NCI-H460 (cell line): Measurements from ENCODE around the gene TOPORS. TPM values are rescaled to one million over a fixed set of nuclear protein-coding genes. Genes with fewer than 3 reads are reported as not detected.
"Not testable (repeated sequence)": the region's sequence is repeated elsewhere in the genome, so short reads cannot be mapped to it uniquely, and the experiment has no call there.

ENCODE experiments used
- DNase-seq: peaks from one replicate; pipeline ENCODE4 v3.0.0-alpha.2; 2016; ENCODE audit warnings: low read depth; ENCODE audit errors: extremely low read depth
- total RNA-seq: library from RNA; depleted of rRNA; stranded (reverse); fragments of >200 nt; shearing (Covaris generic); gene quantifications from 2 replicates; pipeline ENCODE4 v1.2.3, GENCODE V29; 2014

The TOPORS gene
- total RNA-seq, 1 experiment from 2014 or later = 18.7 TPM

GRCh38 chr9:32570262-32570661, 17.9 kb upstream of the TOPORS start:
- no peak for DNase-seq

DNA sequence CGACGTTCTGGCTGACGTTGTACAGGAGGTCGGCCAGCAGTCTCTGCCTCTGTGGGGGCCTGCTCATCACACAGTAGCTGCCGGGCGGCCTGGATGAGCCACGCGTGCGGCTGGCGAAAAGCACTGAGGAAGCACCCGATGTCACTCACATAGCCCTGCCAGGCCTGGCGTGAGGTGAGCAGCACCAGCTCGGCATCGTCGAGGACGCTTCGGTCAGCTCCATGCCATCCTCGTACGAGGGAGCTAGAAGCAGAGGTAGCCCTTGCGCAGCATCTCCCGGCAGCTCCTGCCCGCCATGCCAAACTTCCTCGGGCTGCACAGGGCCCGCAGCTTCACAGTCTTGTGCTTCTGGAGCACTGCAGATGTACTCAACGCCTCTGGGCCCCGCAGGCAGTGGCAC, 14.4 kb upstream of the TOPORS start:
- no peak for DNase-seq

DNA sequence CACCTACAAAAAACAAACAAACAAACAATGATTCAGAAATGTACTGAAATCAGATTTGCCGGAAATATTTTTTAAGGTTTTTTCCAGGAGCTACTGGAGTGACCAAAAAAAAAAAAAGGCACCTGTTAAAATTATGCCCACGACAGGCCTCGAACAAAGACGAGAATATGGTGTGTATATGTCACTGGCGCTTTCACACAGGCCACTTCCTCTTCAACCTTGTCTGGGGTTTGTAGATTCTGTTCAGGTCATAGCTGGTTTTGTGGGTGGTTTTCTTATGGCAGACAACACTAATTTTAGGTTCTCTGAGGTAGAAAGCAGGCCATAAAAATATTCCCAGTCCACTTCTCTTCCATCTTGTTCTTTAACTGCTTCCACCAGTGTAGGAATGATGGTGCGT, 13.6 kb upstream of the TOPORS start:
- no peak for DNase-seq

- no peak for DNase-seq
These were observed 6.1 kb upstream of the TOPORS start for GRCh38 chr9:32558408-32558934.

GRCh38 chr9:32554591-32554990, 2.2 kb upstream of the TOPORS start:
- no peak for DNase-seq

GRCh38 chr9:32554107-32554506, 1.7 kb upstream of the TOPORS start:
- no peak for DNase-seq

DNA sequence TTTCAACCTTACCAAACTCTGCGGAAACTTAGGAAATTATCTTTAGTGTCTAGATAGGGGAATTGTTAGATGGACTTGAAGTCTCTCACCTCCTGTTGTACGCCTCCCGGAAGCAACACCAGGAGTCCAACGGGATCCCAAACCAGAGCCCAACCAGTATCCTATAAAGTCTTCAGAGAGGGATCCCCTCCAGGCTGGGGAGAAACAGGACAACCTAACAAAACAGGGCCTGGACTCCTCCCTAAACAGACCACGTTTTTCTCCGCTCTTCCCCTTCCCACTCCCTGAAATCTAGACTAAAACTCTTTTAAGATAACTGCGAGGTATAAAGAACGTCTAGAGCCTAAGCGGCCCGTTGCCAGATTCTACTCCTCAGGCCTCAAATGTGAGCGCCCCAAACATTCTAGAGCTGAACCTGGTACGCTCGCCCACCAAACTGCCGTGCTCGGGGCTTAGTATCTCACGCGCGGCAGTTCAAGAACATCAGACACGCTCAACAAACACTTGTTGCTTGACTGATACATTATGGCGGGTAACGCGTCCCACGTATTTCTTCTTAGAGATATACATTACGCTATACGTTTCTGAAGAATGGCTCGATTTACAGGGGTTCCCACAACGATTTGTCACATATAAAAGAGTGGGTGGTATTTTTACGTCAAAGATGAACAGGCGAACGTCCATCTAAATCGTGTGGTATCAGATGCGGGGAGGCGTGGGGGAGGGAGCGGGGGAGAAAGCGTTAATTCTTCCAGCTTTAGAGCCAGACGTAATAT, 922 bp downstream of the TOPORS start:
- DNase-seq = no peak

GRCh38 chr9:32550562-32551275, 1.7 kb downstream of the TOPORS start:
- peak; percentile 67 for DNase-seq

DNA sequence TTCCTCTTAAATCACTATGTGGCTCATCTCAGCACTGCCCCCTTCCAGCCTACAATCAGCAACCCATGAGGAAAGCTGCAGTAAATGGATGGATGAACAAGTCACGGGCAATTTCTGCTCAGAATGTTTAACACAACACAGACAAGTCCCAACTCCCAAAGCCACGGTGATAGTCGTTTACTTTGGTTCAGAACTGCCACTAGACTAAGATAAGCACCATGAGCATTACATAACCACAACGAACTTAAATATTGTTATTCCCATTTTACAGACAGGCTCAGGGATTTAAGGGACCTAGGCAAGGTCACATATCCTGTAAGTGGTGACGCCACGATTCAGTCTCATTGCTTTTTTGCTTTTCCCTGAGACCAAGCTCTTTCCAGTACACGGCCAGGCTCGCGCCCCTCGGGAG, 2.2 kb downstream of the TOPORS start:
- no peak for DNase-seq

- DNase-seq = not testable (repeated sequence)
These were observed 4.2 kb downstream of the TOPORS start for GRCh38 chr9:32548213-32548612.

DNA sequence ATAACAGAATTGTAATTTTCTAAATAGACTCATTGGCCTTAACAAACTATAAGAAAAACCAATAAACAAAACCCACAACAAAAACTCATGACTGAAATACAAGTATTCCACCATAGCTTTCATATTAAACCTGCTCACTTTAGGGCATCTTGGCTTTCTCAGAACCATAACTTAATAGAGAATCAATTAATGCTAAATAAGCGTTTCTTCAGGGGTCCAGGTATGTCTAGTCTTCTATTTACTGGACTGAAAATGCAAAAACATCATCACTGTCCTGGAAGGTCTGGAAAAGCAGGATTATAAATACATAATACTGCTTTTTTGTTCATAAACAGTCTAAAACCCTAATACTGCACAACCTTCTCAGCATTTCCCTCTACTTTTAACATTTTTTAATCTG, 6.5 kb downstream of the TOPORS start:
- no peak for DNase-seq

- no peak for DNase-seq
These were observed 9.3 kb downstream of the TOPORS start for GRCh38 chr9:32543047-32543446.

DNA sequence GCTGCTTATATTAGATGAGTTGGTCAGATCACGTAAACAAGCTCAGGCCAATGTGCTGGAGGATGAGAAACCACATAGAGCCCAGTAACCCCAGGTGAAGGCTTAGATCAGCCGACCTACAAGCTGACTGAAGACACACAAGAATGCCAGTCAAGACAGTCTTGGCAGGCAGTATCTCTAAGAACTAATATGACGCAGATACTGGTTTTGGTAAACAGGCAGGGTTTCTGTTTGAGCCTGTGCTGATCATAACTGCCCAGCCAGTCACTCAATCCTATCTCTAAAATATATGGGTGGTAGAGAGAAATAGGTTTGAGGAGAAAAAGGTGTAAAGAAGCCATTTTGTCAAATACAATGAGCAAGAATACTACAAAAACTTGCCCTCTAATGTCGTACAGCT, 18.6 kb downstream of the TOPORS start:
- no peak for DNase-seq

- no peak for DNase-seq
These were observed 19.1 kb downstream of the TOPORS start for GRCh38 chr9:32533336-32533735.

- no peak for DNase-seq
These were observed 25.7 kb downstream of the TOPORS start for GRCh38 chr9:32526707-32527048.

DNA sequence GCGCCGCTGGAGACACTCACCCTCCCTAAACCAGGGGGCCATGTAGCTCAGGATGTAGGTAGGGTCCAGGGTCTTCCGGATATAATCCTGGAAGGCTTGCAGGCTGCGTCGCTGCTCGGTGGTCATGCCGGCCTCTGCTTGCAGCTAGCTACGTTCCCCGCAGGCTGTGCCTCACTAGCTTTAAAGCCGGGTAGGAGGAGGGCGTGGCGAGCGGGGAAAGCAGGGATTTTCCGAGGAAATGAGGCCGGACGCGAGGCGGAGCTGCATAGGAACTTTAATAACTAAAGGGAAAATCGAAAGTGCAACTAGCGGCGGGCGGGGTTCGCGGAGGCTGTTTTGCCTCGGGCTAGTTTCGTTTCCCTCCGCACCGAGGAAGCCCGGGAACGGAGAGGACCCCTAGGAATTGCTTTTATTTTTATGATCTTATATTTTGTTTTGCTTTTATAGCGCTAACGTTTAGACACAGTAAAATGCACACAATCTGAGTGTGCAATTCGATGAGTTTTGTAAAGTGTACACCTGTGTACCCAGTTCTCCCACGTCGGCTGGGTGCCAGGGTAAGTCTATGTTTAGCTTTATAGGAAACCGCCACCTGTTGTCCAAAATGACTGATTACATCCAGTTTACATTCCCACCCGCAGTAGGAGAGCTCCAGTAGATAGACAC, 26.2 kb downstream of the TOPORS start, which contains the start of gene RIGI:
Gene RIGI (minus strand): TSS at position 156 of the 666 bp plus-strand sequence. CDS start 30 bp downstream, at position 126.
- DNase-seq = peak; percentile 82

GRCh38 chr9:32525709-32526030, 26.7 kb downstream of the TOPORS start:
- DNase-seq = no peak

DNA sequence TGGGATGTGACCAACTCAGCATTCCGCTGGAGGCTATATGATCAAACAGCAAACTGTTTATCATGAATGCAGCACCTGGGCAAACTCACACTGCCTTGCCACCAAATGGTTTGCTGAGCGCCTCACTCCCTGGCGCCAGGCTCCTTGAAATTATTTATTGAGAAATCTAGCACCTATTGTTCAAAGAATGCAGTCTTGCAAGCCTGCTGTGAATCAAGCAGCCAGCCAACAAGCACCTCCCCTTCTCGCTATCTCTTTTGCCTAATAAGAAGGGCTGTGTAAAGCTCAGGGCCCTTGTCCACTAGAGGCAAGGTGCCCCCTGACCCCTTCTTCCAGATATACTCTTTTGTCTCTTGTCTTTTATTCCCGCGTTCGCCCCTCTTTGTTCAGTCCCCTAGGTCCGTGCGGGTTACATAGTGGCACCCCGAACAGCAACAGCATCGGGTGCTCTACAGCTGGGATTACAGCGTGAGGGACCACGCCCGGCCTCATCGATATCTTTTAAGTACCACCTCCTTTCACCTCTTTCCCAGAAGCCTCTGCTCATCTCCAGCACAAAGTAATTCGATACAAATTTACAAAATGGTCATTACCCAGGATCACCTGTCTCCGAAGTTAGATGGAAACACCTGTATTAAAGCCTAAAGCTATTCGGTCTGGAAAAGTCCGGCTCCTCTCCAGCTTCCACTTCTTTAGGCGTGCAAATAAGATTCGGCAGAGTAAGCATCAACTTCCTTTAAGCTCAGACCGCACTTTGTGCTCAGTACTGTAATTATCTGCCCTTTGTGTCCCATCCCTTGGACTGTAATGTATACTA, 27.3 kb downstream of the TOPORS start:
- DNase-seq = peak; percentile 32

DNA sequence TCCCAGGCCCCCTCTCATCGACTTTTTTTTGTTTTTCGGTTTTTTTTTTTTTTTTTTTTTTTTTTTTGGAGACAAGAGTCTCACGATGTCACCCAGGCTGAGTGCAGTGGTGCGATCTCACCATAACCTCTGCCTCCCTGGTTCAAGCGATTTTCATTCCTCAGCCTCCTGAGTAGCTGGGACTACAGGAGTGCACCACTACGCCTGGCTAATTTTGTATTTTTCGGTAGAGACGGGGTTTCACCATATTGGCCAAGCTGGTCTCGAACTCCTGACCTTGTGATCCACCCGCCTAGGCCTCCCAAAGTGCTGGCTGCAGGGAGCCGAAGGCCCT, 27.9 kb downstream of the TOPORS start:
- DNase-seq = not testable (repeated sequence)

DNA sequence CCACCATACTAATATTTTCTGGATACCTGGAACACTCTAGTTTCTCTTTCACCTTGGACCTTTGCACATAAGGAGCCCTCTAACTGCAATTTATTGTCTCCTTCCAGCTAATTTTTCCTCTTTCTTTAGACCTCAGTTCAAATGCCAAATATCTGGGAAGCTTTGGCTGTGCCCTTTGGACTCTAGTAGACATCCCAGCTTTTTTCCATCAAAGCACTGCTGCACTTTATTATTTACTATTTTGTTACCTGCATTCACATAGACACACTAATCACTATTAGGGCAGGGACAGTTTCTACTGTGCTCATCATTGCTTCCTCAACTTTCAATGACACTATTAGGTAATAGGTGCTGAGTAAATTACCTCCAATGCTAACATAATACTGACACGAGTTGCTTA, 28.5 kb downstream of the TOPORS start:
- no peak for DNase-seq

DNA sequence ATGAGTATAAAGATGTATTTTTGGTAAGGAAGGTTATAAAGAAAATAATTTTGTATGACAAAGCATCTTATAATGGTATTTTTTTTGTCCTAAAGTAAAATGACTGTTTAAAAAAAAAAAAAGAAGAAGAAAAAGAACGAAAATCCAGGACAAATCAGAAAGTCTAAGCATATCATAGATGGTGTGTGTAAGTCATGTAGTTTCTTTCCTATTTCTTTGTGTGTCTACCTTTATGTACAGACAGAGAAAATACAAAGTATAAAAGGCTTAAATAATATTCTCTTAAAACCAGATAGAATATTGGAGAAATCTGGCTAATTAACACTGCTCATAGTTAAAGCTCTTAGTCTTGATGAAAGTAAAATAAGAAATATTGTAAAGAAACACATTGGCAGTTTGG, 34.1 kb downstream of the TOPORS start:
- DNase-seq = no peak
